ENCODE data around the gene SLC29A2.

Gene SLC29A2

GRCh38 chr11:66418168-66418985 is 46.8 kb upstream of the SLC29A2 start:
- H3K27ac ChIP-seq = no peak overlapping the region

GRCh38 chr11:66417000-66417399 is 45.4 kb upstream of the SLC29A2 start:
- Histone ChIP-seq H3K36me3 (no peaks in the 10 kb centered on the region), H3K9me3 (no peaks in the 10 kb centered on the region), H3K4me3 (ENCODE audit: low read depth in 1 of 2, low read length in 1 of 2) (no peak overlapping the region), H3K4me1 (ENCODE audit: control insufficient read depth in 1 of 2, insufficient read depth in 1 of 2, low read depth in 1 of 2, low read length in 1 of 2) (no peaks in the 10 kb centered on the region), H3K27me3 (peaks cover 94% of the 10 kb centered on the region), H3K27ac (no peak overlapping the region)
- no peak for TF ChIP-seq CTCF (IDR thresholded peaks at IDR 0.05)

More at GRCh38 chr11:66418168-66418985, 46.8 kb upstream of the SLC29A2 start:
- H3K9me3 ChIP-seq = no peaks in the 10 kb centered on the region
- H3K4me3 ChIP-seq (ENCODE audit: low read depth in 1 of 2, low read length in 1 of 2) = no peak overlapping the region
- TF ChIP-seq CTCF (IDR thresholded peaks at IDR 0.05) = no peak
- H3K4me1 ChIP-seq (ENCODE audit: control insufficient read depth in 1 of 2, insufficient read depth in 1 of 2, low read depth in 1 of 2, low read length in 1 of 2) = no peaks in the 10 kb centered on the region
- H3K27me3 ChIP-seq = peaks cover 82% of the 10 kb centered on the region
- no peaks in the 10 kb centered on the region for H3K36me3 ChIP-seq

- Histone ChIP-seq H3K36me3 (no peaks in the 10 kb centered on the region), H3K4me1 (ENCODE audit: control insufficient read depth in 1 of 2, insufficient read depth in 1 of 2, low read depth in 1 of 2, low read length in 1 of 2) (no peaks in the 10 kb centered on the region), H3K27me3 (peaks cover 99% of the 10 kb centered on the region), H3K4me3 (ENCODE audit: low read depth in 1 of 2, low read length in 1 of 2) (no peak overlapping the region), H3K27ac (no peak overlapping the region), H3K9me3 (no peaks in the 10 kb centered on the region)
- no peak for TF ChIP-seq CTCF (IDR thresholded peaks at IDR 0.05)
Observed at GRCh38 chr11:66415423-66415822, 43.9 kb upstream of the SLC29A2 start.

GRCh38 chr11:66414120-66414934 is 42.8 kb upstream of the SLC29A2 start:
- Histone ChIP-seq H3K27ac (no peak overlapping the region), H3K4me1 (ENCODE audit: control insufficient read depth in 1 of 2, insufficient read depth in 1 of 2, low read depth in 1 of 2, low read length in 1 of 2) (no peaks in the 10 kb centered on the region), H3K4me3 (ENCODE audit: low read depth in 1 of 2, low read length in 1 of 2) (no peak overlapping the region), H3K27me3 (peaks cover 99% of the 10 kb centered on the region), H3K36me3 (no peaks in the 10 kb centered on the region), H3K9me3 (no peaks in the 10 kb centered on the region)
- TF ChIP-seq CTCF (IDR thresholded peaks at IDR 0.05) = no peak

- H3K4me1 ChIP-seq (ENCODE audit: control insufficient read depth in 1 of 2, insufficient read depth in 1 of 2, low read depth in 1 of 2, low read length in 1 of 2) = peaks cover 3 to 6% of the 10 kb centered on the region in 2 experiments
- H3K36me3 ChIP-seq = no peaks in the 10 kb centered on the region
- no peaks in the 10 kb centered on the region for H3K9me3 ChIP-seq
- peaks cover 97% of the 10 kb centered on the region for H3K27me3 ChIP-seq
- TF ChIP-seq CTCF (IDR thresholded peaks at IDR 0.05) = no peak
- no peak overlapping the region for H3K4me3 ChIP-seq (ENCODE audit: low read depth in 1 of 2, low read length in 1 of 2)
- no peak overlapping the region for H3K27ac ChIP-seq
Observed at GRCh38 chr11:66413167-66413566, 41.6 kb upstream of the SLC29A2 start.
